HUES64 (cell line): ENCODE data around the gene SHKBP1.

Experiments used
- H3K27ac ChIP-seq: 2 replicates; pipeline ENCODE4 v1.7.0; 2013; ENCODE audit warnings: low read depth, low read length, inconsistent platforms
- H3K27me3 ChIP-seq: 2 replicates; pipeline ENCODE4 v1.6.1; 2013; ENCODE audit warnings: mild to moderate bottlenecking, low read length; ENCODE audit not compliant: insufficient read depth
- H3K36me3 ChIP-seq: 2 replicates; pipeline ENCODE4 v1.6.1; 2013; ENCODE audit warnings: mild to moderate bottlenecking, low read length; ENCODE audit not compliant: insufficient read depth
- H3K4me1 ChIP-seq: 2 replicates; pipeline ENCODE4 v1.6.1; 2013; ENCODE audit warnings: mild to moderate bottlenecking, low read length, moderate library complexity; ENCODE audit not compliant: insufficient read depth
- H3K4me3 ChIP-seq: 2 replicates; pipeline ENCODE4 v1.5.1; 2013; ENCODE audit warnings: mild to moderate bottlenecking, low read length, moderate library complexity
- H3K9ac ChIP-seq: 2 replicates; pipeline ENCODE4 v1.6.1; 2013; ENCODE audit warnings: mild to moderate bottlenecking, low read depth, low read length
- H3K9me3 ChIP-seq: 2 replicates; pipeline ENCODE4 v1.6.1; 2013; ENCODE audit warnings: low read depth, low read length; ENCODE audit not compliant: insufficient read depth
- WGBS: fragments of 150-250, 120-280 bp; methylation state at CpG from one replicate; pipeline ENCODE4 v1.1.7; 2013; ENCODE audit warnings: missing lambda C conversion rate; 5-methylcytosine and 5-hydroxymethylcytosine counted together

Gene SHKBP1

GRCh38 chr19:40597329-40597838, 20.7 kb downstream of the SHKBP1 start:
- no peak overlapping the region for H3K27ac ChIP-seq
- H3K9ac ChIP-seq = no peak overlapping the region
- H3K4me1 ChIP-seq = peaks cover 21% of the 10 kb centered on the region
- H3K4me3 ChIP-seq = peak overlapping the region; percentile 73
- H3K36me3 ChIP-seq = no peaks in the 10 kb centered on the region
- peaks cover 59% of the 10 kb centered on the region for H3K27me3 ChIP-seq
- H3K9me3 ChIP-seq = no peaks in the 10 kb centered on the region
- 14% methylated on average over 18 of the region's 18 CpGs for WGBS

DNA sequence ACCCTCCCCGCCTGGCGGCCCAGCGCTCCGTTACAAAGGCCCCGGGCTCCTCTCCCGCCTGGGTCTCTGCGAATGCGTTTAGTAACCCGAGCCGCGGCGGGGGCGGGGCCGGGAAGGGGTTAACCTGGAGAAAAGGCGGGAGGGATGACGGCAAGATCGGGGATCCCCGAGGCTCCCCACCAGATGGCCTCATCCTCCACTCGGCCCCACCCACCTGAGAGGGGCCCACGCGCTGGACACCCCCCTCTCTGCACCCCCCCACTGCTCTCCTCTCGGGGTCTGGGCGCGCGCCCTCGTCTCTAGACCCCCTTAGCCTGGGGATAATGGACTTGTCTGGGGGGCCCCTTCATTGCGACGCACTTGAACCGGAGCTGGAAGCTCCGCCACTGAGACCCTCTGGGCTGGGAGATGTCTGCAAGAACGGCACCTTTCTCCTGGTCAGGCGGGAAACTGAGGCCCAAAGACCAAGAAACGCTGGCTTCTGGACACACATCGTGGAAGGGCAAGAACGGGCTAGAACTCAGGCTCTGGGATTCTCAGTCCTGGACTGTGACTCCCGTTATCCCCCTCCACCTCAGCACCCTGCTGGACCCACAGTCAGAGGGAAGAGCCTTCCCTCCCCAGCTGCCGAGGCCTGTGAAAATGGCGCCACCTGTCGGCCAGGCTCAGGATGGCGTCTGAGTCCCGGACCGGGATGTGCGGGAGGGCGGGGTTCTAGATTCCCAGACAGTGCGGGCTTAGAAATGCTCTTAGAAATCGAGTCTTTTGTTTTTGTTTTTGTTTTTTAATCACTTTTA, 21.6 kb downstream of the SHKBP1 start:
- Histone ChIP-seq H3K36me3 (no peaks in the 10 kb centered on the region), H3K4me1 (peaks cover 31% of the 10 kb centered on the region), H3K27ac (peak overlapping the region; percentile 88; the same call in 1 of the 2 replicates), H3K9me3 (no peaks in the 10 kb centered on the region), H3K4me3 (peak overlapping the region; percentile 73), H3K9ac (peak overlapping the region; percentile 78), H3K27me3 (peaks cover 63% of the 10 kb centered on the region)
- WGBS = 1% methylated on average over 39 of the region's 46 CpGs

DNA sequence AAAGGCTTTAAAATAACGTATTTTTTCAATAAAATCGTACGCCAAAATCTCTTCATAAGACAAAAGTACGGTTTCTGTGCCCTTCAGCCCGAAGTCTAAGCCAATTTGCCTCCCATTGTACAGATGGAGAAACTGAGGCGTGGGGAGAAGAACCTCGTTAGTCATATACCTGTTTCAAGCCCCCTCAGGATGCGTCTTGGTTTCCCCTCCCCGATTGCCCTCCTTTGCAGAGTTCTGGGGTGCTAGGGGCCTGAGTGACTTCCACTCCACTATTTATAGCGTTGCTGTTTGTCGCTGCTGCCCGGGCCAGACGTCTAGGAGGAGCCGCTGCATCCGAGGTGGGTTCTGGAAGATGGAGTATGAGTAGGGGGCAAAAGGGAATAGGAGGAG, 22.2 kb downstream of the SHKBP1 start:
- H3K9me3 ChIP-seq = no peaks in the 10 kb centered on the region
- peaks cover 32% of the 10 kb centered on the region for H3K4me1 ChIP-seq
- no peak overlapping the region for H3K27ac ChIP-seq
- peaks cover 63% of the 10 kb centered on the region for H3K27me3 ChIP-seq
- H3K4me3 ChIP-seq = peak overlapping the region; percentile 73; the same call in 1 of the 2 replicates
- no peak overlapping the region for H3K9ac ChIP-seq
- 17% methylated on average over 12 of the region's 15 CpGs for WGBS
- H3K36me3 ChIP-seq = no peaks in the 10 kb centered on the region

DNA sequence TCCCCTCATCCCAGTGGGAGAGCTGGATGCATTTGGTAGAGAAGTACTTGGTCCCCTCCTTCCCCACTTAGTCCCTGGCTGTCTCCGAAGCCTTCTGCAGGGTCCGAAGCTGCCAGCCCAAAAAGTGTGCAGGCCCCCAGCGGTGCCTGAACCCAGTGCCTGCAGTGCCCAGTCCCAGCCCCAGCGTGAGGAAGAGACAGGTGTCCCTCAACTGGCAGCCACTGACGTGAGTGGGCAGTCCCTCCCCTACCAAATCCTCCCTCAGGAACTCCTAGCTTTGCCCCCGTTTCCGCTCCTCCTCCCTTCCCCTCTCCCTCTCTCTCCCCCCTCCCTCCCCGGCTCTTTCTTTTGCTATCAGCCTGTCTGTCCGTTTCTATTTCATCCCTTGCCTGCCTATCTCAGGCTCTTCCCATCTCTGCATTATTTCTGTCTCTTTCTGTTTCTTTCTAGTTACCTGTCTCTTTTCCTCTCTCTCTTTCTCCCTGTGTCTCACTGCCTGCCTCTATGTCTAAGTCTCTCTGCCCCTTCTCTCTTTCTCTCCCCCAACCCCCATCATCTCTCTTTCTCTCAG, 22.7 kb downstream of the SHKBP1 start:
- Histone ChIP-seq H3K9ac (no peak overlapping the region), H3K27me3 (peaks cover 66% of the 10 kb centered on the region), H3K4me3 (peak overlapping the region; percentile 9; the same call in 1 of the 2 replicates), H3K4me1 (peaks cover 32% of the 10 kb centered on the region), H3K9me3 (no peaks in the 10 kb centered on the region), H3K36me3 (no peaks in the 10 kb centered on the region), H3K27ac (no peak overlapping the region)
- WGBS = 8% methylated on average over 9 of the region's 9 CpGs

- Histone ChIP-seq H3K4me1 (peaks cover 31% of the 10 kb centered on the region), H3K36me3 (no peaks in the 10 kb centered on the region), H3K9ac (no peak overlapping the region), H3K27me3 (peaks cover 72% of the 10 kb centered on the region), H3K4me3 (peak overlapping the region; percentile 9; the same call in 1 of the 2 replicates), H3K9me3 (no peaks in the 10 kb centered on the region), H3K27ac (no peak overlapping the region)
- WGBS = 9% methylated on average over 42 of the region's 43 CpGs
Observed at GRCh38 chr19:40599902-40600569, 23.4 kb downstream of the SHKBP1 start.

DNA sequence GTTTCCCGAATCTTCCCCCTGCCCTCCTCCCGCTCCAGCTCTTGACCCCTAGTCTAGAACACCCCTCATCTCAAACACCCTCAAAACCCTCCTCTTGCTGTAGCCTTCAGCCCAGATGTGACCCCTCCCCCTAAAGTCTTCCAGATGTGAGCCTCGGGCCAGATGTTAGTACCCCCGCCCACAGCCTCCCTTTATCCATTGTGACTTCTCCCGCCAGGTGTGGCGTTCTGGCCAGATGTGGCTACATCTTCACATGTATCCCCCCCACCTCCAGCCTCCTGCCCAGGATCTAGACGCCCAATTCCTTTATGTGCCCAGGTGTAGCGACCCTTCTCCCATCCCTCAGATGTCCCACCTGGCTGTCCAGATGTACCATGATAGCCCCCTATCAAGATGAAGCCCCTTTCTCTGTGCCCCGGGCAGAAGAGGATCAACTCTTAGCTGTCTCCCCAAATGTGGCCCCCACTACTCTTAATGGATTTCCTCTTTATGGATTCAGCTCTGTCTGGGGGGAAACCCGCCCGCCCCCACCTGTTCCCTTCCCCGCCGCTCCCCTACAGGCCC, 24.0 kb downstream of the SHKBP1 start:
- no peak overlapping the region for H3K9ac ChIP-seq
- peaks cover 30% of the 10 kb centered on the region for H3K4me1 ChIP-seq
- H3K36me3 ChIP-seq = no peaks in the 10 kb centered on the region
- H3K27ac ChIP-seq = no peak overlapping the region
- 13% methylated on average over 13 of the region's 13 CpGs for WGBS
- H3K4me3 ChIP-seq = peak overlapping the region; percentile 3; the same call in 1 of the 2 replicates
- H3K27me3 ChIP-seq = peaks cover 78% of the 10 kb centered on the region
- H3K9me3 ChIP-seq = no peaks in the 10 kb centered on the region

DNA sequence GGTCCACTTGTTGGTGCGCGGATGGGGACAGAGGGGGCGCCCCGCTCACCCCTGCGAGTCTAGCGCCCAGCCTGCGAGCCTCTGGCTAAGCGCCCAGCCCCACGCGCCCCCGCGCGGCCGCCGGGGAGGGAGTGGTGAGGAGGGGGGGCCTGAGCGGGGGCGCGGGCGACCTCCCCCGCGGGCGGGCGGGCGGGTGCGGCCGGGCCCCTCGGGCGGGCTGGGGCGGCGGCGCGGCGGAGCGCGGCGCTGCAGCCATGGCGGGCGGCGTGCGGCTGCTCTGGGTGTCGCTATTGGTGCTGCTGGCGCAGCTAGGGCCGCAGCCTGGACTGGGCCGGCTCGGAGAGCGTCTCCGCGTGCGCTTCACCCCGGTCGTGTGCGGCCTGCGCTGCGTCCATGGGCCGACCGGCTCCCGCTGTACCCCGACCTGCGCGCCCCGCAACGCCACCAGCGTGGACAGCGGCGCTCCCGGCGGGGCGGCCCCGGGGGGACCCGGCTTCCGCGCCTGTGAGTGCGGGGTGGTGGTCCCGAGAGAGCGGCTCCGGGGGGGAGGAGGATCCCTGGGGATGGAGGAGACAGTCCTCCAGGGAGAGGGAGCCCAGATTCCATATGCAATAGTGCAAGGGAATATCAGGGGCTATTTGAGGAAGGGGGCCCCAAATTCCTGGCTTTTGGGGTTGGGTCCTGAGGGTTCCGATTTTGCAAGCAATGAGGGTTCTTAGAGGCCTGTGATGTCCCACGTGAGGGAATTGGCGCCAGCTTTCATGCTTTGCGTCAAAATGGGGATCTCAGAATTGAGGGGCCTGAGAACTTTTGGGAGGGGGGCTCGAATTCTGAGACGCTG, 24.7 kb downstream of the SHKBP1 start, which contains the start of gene LTBP4:
Gene LTBP4 (plus strand): TSS at position 236 of the 841 bp plus-strand sequence. CDS start 19 bp downstream, at position 255.
- WGBS = 3% methylated on average over 82 of the region's 82 CpGs
- Histone ChIP-seq H3K27me3 (peaks cover 80% of the 10 kb centered on the region), H3K9ac (no peak within 1 kb of the TSS), H3K36me3 (no peaks in the 10 kb centered on the region), H3K4me3 (peak within 1 kb of the TSS; percentile 40), H3K27ac (no peak within 1 kb of the TSS), H3K9me3 (no peaks in the 10 kb centered on the region), H3K4me1 (peaks cover 30% of the 10 kb centered on the region)

GRCh38 chr19:40603071-40603388, 26.4 kb downstream of the SHKBP1 start:
- WGBS = 33% methylated on average over 2 of the region's 2 CpGs
- Histone ChIP-seq H3K9me3 (no peaks in the 10 kb centered on the region), H3K4me3 (peak overlapping the region; percentile 54), H3K4me1 (peaks cover 28% of the 10 kb centered on the region), H3K27ac (peak overlapping the region; percentile 82; the same call in 1 of the 2 replicates), H3K36me3 (no peaks in the 10 kb centered on the region), H3K9ac (no peak overlapping the region), H3K27me3 (peaks cover 82% of the 10 kb centered on the region)

GRCh38 chr19:40603389-40604170, 26.9 kb downstream of the SHKBP1 start:
- under 1% methylated on average over 39 of the region's 43 CpGs for WGBS
- peak overlapping the region; percentile 82; the same call in 1 of the 2 replicates for H3K27ac ChIP-seq
- peaks cover 84% of the 10 kb centered on the region for H3K27me3 ChIP-seq
- H3K36me3 ChIP-seq = no peaks in the 10 kb centered on the region
- peak overlapping the region; percentile 54 for H3K4me3 ChIP-seq
- H3K9ac ChIP-seq = peak overlapping the region; percentile 30; the same call in 1 of the 2 replicates
- H3K4me1 ChIP-seq = peaks cover 28% of the 10 kb centered on the region
- H3K9me3 ChIP-seq = no peaks in the 10 kb centered on the region
